ENCODE measurements around the gene BCAS3. TPM values are rescaled to one million over a fixed set of nuclear protein-coding genes. Genes with fewer than 3 reads are reported as not detected.

The BCAS3 gene
- total and polyA plus RNA-seq, 2 experiments from 2014 or later, result 18.0 to 20.2 TPM

GRCh38 chr17:61212655-61213054 is 535.0 kb downstream of the BCAS3 start:
- Histone ChIP-seq H2AFZ (no peak overlapping the region), H3F3A (ENCODE audit: insufficient read depth) (peaks cover 5% of the 10 kb centered on the region), H3K27ac (no peak overlapping the region), H3K36me3 (ENCODE audit: low read depth) (no peaks in the 10 kb centered on the region), H3K9me3 (ENCODE audit: low read depth) (no peaks in the 10 kb centered on the region), H3K4me2 (ENCODE audit: unreplicated experiment) (no peak overlapping the region), H3K4me3 (no peak overlapping the region), H3K79me2 (ENCODE audit: insufficient read depth) (no peaks in the 10 kb centered on the region), H3K4me1 (ENCODE audit: insufficient read depth) (0 out of 2 replicates have a peak, but pooled peaks cover 8% of the 10 kb centered on the region), H4K20me1 (ENCODE audit: insufficient read depth) (no peaks in the 10 kb centered on the region), H3K9ac (no peak overlapping the region), H3K27me3 (replicated peaks; ENCODE audit: insufficient read depth) (no peaks in the 10 kb centered on the region), H3K9me2 (ENCODE audit: insufficient read depth) (no peaks in the 10 kb centered on the region)
- in situ Hi-C loops (cut with MboI), result no loop called here
- no peak for TF ChIP-seq EZH2 (IDR thresholded peaks at IDR 0.05; ENCODE audit: insufficient read depth, poor library complexity, severe bottlenecking)
- TF ChIP-seq EZH2phosphoT487 (IDR thresholded peaks at IDR 0.05; ENCODE audit: insufficient read depth, low read depth), result no peak
- 93 to 100% methylated on average over 1 of the region's 1 CpG for WGBS, 2 experiments (ENCODE audit: low coverage in 1 of 2, low lambda C conversion rate in 2 of 2, missing lambda C conversion rate in 2 of 2)
- DNase-seq, result no peak

GRCh38 chr17:61214753-61215152 is 537.1 kb downstream of the BCAS3 start:
- no peaks in the 10 kb centered on the region for H3K79me2 ChIP-seq (ENCODE audit: insufficient read depth)
- H3K9ac ChIP-seq, result no peak overlapping the region
- H4K20me1 ChIP-seq (ENCODE audit: insufficient read depth), result no peaks in the 10 kb centered on the region
- peaks cover 22% of the 10 kb centered on the region for H3F3A ChIP-seq (ENCODE audit: insufficient read depth)
- peaks cover 21% of the 10 kb centered on the region for H3K4me1 ChIP-seq (ENCODE audit: insufficient read depth)
- H3K27me3 ChIP-seq (replicated peaks; ENCODE audit: insufficient read depth), result no peaks in the 10 kb centered on the region
- no peak overlapping the region for H2AFZ ChIP-seq
- DNase-seq, result no peak
- no peaks in the 10 kb centered on the region for H3K9me3 ChIP-seq (ENCODE audit: low read depth)
- no peak overlapping the region for H3K4me2 ChIP-seq (ENCODE audit: unreplicated experiment)
- in situ Hi-C loops (cut with MboI), result no loop called here
- H3K4me3 ChIP-seq, result no peak overlapping the region
- TF ChIP-seq EZH2phosphoT487 (IDR thresholded peaks at IDR 0.05; ENCODE audit: insufficient read depth, low read depth) (no peak), EZH2 (IDR thresholded peaks at IDR 0.05; ENCODE audit: insufficient read depth, poor library complexity, severe bottlenecking) (no peak)
- H3K9me2 ChIP-seq (ENCODE audit: insufficient read depth), result no peaks in the 10 kb centered on the region
- no peaks in the 10 kb centered on the region for H3K36me3 ChIP-seq (ENCODE audit: low read depth)
- no peak overlapping the region for H3K27ac ChIP-seq

DNA sequence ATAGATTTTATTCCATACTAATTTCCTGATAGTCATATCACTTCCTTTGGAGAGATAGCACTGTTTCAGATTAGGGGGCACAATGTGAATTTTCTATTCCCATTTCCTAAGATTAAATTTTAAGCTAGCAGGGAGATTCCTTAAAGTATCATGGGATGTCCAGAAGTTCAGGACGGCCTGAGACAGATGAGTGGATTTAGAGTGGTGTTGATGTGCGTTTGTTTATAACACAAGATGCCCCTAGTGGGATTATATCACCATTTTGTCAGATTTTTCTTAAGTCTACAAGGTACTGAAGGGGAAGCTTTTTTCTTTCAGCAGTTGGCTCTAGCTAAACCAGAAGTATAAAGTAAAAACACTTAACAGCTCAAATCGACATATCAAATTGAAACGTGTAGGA is 538.4 kb downstream of the BCAS3 start:
- H3K9me3 ChIP-seq (ENCODE audit: low read depth), result no peaks in the 10 kb centered on the region
- H3K27ac ChIP-seq, result no peak overlapping the region
- H3F3A ChIP-seq (ENCODE audit: insufficient read depth), result peaks cover 22% of the 10 kb centered on the region

GRCh38 chr17:61217878-61218437 is 540.3 kb downstream of the BCAS3 start:
- Histone ChIP-seq H3K36me3 (ENCODE audit: low read depth) (no peaks in the 10 kb centered on the region), H3K79me2 (ENCODE audit: insufficient read depth) (no peaks in the 10 kb centered on the region), H3K4me3 (no peak overlapping the region), H3K4me1 (ENCODE audit: insufficient read depth) (peaks cover 27% of the 10 kb centered on the region), H3K27me3 (replicated peaks; ENCODE audit: insufficient read depth) (no peaks in the 10 kb centered on the region), H3F3A (ENCODE audit: insufficient read depth) (peaks cover 22% of the 10 kb centered on the region), H2AFZ (no peak overlapping the region), H4K20me1 (ENCODE audit: insufficient read depth) (no peaks in the 10 kb centered on the region), H3K9ac (no peak overlapping the region), H3K4me2 (ENCODE audit: unreplicated experiment) (peak overlapping the region; percentile 58), H3K9me2 (ENCODE audit: insufficient read depth) (no peaks in the 10 kb centered on the region), H3K9me3 (ENCODE audit: low read depth) (no peaks in the 10 kb centered on the region), H3K27ac (peak overlapping the region; percentile 23)
- DNase-seq, result no peak
- in situ Hi-C loops (cut with MboI), result no loop called here
- WGBS, 2 experiments (ENCODE audit: low coverage in 1 of 2, low lambda C conversion rate in 2 of 2, missing lambda C conversion rate in 2 of 2), result 85 to 86% methylated on average over 4 of the region's 4 CpGs
- TF ChIP-seq EZH2phosphoT487 (IDR thresholded peaks at IDR 0.05; ENCODE audit: insufficient read depth, low read depth), result no peak
- TF ChIP-seq EZH2 (IDR thresholded peaks at IDR 0.05; ENCODE audit: insufficient read depth, poor library complexity, severe bottlenecking), result no peak

More for the DNA sequence above, 538.4 kb downstream of the BCAS3 start:
- H3K27me3 ChIP-seq (replicated peaks; ENCODE audit: insufficient read depth), result no peaks in the 10 kb centered on the region
- H3K9me2 ChIP-seq (ENCODE audit: insufficient read depth), result no peaks in the 10 kb centered on the region
- 95 to 96% methylated on average over 4 of the region's 4 CpGs for WGBS, 2 experiments (ENCODE audit: low coverage in 1 of 2, low lambda C conversion rate in 2 of 2, missing lambda C conversion rate in 2 of 2)
- no peaks in the 10 kb centered on the region for H3K36me3 ChIP-seq (ENCODE audit: low read depth)
- in situ Hi-C loops (cut with MboI), result no loop called here
- H3K79me2 ChIP-seq (ENCODE audit: insufficient read depth), result no peaks in the 10 kb centered on the region
- DNase-seq, result no peak
- no peak overlapping the region for H3K4me2 ChIP-seq (ENCODE audit: unreplicated experiment)
- H3K4me3 ChIP-seq, result no peak overlapping the region
- peaks cover 24% of the 10 kb centered on the region for H3K4me1 ChIP-seq (ENCODE audit: insufficient read depth)
- TF ChIP-seq EZH2 (IDR thresholded peaks at IDR 0.05; ENCODE audit: insufficient read depth, poor library complexity, severe bottlenecking) (no peak), EZH2phosphoT487 (IDR thresholded peaks at IDR 0.05; ENCODE audit: insufficient read depth, low read depth) (no peak)
- no peak overlapping the region for H2AFZ ChIP-seq
- no peak overlapping the region for H3K9ac ChIP-seq
- no peaks in the 10 kb centered on the region for H4K20me1 ChIP-seq (ENCODE audit: insufficient read depth)

GRCh38 chr17:61218438-61218837 is 540.8 kb downstream of the BCAS3 start:
- no peak overlapping the region for H3K9ac ChIP-seq
- H3K9me2 ChIP-seq (ENCODE audit: insufficient read depth), result no peaks in the 10 kb centered on the region
- H3F3A ChIP-seq (ENCODE audit: insufficient read depth), result peaks cover 22% of the 10 kb centered on the region
- no peaks in the 10 kb centered on the region for H3K36me3 ChIP-seq (ENCODE audit: low read depth)
- H4K20me1 ChIP-seq (ENCODE audit: insufficient read depth), result no peaks in the 10 kb centered on the region
- H3K4me2 ChIP-seq (ENCODE audit: unreplicated experiment), result peak overlapping the region; percentile 58
- in situ Hi-C loops (cut with MboI), result no loop called here
- H3K9me3 ChIP-seq (ENCODE audit: low read depth), result no peaks in the 10 kb centered on the region
- H3K4me1 ChIP-seq (ENCODE audit: insufficient read depth), result peaks cover 27% of the 10 kb centered on the region
- 48 to 57% methylated on average over 1 of the region's 1 CpG for WGBS, 2 experiments (ENCODE audit: low coverage in 1 of 2, low lambda C conversion rate in 2 of 2, missing lambda C conversion rate in 2 of 2)
- H3K27me3 ChIP-seq (replicated peaks; ENCODE audit: insufficient read depth), result no peaks in the 10 kb centered on the region
- H3K27ac ChIP-seq, result peak overlapping the region; percentile 23
- TF ChIP-seq EZH2phosphoT487 (IDR thresholded peaks at IDR 0.05; ENCODE audit: insufficient read depth, low read depth) (no peak), EZH2 (IDR thresholded peaks at IDR 0.05; ENCODE audit: insufficient read depth, poor library complexity, severe bottlenecking) (no peak)
- H3K4me3 ChIP-seq, result no peak overlapping the region
- no peak overlapping the region for H2AFZ ChIP-seq
- DNase-seq, result peak; percentile 77
- H3K79me2 ChIP-seq (ENCODE audit: insufficient read depth), result no peaks in the 10 kb centered on the region
